HG03159 (cell line): Measurements from ENCODE around the gene DIAPH2.
"Not testable (repeated sequence)": the region's sequence is repeated elsewhere in the genome, so short reads cannot be mapped to it uniquely, and the experiment has no call there.

Experiments
- ATAC-seq: cut with Tn5 transposase; IDR thresholded peaks from one replicate; pipeline ENCODE4 v1.9.1; 2021; ENCODE audit warnings: mild to moderate bottlenecking, moderate library complexity; ENCODE audit not compliant: unreplicated experiment

The DIAPH2 gene

DNA sequence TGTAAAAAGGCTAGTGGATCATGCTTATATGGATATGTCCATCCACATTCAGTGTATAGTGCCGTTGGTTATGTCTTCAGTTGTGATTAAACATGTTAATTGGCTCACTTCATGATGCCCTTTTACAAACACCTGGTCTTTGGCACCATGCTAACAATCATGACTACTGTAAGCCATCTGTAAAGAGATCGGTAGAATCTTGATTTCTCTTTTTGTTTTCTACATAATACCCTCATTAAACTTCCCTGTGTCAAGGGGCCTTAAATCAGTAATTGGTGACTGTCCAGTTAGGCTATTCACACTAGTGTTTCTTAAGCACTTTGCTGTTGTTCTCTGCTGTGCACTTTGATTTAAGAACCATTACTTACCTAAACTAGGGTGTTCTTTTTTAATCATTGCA is 674.3 kb downstream of the DIAPH2 start:
- ATAC-seq, result no peak

DNA sequence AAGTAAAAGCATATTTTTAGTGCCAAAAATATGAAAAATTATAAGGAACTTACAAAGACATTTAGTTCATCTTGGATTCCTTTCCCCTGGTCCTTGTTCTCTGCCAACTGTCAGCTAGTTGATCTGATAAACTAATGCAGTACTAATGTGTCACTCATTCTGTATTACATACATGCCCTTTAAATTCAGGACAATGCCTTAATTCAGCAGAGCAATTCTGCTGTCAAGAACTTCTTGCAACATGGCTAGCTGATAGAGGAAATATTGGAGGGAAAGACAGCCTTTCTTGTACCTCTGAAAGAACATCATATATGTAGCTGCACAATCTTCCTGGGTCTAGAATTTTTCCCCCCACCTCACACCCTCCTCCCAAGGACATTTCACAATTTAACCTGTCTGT is 679.2 kb downstream of the DIAPH2 start:
- ATAC-seq, result no peak

DNA sequence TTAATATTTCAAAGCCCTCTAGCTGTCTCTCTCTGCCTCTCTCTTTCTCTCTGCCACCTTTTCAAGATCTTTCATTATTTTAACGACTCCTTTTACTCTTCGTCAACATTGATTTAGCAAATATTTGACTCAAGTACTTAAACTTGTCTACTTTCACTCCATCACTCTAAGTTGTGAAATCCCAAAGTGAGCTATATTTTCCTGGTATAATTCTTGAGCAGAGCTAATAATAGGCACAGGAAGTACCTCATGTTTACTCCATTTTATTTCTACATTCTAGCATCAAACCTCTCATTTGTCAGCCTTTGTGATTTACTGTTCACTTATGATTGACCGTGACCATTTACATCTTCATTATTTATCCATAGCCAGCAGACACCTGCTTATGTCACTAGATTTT is 681.6 kb downstream of the DIAPH2 start:
- ATAC-seq, result no peak

DNA sequence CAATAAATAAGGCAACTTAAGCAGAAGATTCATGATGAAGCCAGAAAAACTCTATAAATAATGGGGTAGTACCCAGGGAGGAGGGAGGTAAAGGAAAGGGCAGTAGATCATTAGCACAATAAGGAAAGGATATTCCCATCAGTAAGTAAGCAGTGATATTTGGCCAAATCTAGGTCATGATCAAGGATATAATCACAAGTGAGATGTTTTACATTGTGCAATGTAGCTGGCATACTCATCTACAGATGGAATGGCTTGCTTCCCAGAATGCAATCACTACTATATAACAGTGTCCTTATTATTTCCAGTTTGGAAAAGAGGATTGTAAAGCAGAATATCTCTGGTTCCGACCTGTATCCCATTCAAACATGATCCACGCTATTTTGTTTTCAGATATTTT is 682.5 kb downstream of the DIAPH2 start:
- ATAC-seq, result no peak

DNA sequence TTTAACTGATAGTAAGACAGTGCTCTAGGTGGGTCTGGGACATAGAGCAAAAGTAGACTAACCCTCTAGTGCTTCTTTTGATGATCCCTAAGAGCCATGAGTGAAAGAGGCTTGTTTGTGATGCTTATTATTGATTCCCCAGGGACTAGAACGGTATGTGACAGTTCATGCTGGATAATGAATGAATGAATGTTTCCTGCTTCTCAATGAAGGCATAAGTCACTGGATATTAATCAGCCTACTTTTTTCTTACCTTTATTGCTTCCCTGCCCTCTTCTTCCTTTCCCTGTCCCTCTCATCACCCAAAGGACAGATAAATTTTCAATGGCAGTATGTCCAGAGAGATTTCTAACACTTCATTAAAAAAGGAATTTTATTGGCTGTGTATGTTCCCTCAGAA is 685.3 kb downstream of the DIAPH2 start:
- ATAC-seq, result no peak

DNA sequence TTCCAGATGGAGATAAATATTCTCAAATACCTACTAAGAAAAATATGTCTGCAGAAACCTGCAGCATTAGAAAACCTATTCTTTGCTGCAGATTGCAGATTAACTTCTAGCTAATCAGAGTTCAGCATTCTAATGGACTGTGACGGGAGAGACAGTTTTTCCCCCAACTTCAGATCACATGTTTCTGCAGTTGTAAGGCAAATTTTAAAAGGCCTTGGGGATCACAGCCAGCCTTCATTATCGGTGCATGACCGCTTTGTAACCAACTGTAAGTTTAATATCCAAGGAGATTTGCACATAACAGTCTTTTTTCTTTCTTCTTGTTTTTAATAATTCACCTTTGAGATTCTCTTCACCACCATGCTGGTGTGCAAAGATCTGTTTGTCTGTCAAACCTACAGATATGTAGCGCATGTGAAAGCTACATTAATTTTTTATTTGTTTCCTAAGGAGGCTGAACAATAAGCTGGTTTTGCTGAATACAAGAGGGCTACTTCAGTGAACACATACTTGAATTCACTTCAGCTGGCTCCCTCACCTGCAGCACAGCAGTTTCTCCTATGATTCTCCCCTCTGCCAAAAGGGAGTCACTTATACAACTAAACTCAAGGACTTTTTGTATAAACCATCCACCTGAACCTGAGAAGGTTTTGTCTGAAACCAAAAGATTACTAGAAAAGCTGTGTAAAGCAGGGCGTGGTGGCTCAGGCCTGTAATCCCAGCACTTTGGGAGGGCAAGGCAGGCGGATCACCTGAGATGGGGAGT is 687.5 kb downstream of the DIAPH2 start:
- no peak for ATAC-seq

DNA sequence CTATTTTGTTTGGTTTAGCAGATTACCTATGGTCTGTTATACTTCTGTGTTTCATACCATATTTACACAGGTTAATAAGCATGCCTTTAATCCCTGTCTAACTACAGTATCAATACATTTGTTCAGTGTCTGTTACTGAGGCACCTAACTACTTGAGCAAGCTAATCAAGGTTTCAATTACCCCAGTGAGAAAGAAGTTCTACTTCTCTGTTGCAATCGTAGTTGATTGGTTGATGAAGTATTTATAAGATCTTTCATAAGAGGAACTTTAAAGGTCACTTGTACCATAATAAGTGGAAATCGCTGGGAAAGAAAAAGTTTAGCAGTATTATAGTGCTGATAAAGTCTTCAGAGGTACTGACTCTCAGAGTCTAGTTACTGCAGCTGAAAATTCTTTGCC is 689.6 kb downstream of the DIAPH2 start:
- ATAC-seq, result no peak

DNA sequence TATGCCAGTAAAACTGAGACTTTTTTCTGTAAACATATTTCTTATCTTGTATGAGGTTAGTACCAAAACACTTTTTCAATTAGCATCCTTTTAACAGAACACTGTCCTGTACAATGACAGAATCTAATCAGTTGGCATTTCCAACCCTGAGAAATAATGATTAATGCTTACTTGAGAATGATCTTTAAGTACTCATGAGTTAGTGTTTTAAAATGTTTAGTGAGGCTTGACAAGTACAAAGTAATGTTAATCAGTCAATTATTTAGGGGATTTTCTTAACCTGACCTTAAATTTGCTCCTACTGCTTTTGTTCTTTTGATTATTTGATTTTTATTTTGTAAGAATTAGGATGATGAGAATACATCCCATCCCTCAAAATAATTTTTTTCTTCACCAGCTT is 695.6 kb downstream of the DIAPH2 start:
- no peak for ATAC-seq

DNA sequence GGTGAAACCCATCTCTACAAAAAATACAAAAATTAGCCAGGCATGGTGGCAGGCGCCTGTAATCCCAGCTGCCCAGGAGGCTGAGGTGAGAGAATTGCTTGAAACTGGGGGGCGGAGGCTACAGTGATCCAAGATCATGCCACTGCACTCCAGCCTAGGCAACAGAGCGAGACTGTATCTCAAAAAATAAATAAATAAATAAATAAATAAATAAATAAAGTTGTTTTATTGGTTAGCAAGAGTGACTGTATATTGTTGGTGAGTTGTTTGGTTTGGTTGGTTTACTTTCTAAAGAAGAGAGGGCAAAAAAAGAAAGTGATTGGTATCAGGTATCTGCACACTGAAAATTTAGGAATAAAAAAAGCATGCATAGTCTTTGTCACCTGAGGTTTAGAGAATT is 700.0 kb downstream of the DIAPH2 start:
- no peak for ATAC-seq

DNA sequence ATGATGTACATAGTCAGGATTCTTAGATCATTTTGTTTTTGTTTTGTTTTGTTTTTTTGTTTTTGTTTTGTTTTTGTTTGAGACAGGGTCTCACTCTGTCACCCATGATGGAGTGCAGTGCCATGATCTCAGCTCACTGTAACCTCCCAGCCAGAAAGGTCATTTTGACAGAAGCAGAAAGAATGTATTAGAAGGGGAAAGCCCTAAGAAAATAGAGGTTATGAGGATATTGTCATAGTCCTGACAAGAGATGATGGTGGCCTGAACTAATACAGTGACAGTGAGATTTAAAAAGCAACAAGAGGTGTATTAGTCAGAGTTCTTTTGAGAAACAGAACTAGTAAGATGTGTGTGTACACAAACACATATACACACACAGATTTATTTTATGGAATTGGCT is 702.4 kb downstream of the DIAPH2 start:
- ATAC-seq, result no peak

DNA sequence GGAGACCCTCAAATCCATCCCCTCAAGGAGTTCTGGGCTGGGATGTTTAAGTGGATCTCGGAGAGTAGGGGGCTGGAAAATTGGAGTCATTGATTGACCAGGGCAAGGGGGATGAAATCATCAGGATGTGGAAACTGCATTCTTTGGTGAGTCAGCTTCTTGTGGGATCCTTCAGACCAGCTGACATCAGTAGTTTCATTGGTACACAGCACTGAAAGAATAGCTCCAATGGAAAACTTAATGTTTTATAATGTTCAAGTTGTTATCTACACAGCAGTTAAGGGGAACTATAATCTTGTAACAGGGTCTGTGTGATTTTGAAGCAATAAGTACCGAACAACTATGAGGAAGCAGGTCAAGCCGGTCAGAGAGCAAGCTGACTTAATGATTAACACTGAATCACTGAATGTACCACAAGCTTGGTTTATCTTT is 705.1 kb downstream of the DIAPH2 start:
- ATAC-seq, result no peak

DNA sequence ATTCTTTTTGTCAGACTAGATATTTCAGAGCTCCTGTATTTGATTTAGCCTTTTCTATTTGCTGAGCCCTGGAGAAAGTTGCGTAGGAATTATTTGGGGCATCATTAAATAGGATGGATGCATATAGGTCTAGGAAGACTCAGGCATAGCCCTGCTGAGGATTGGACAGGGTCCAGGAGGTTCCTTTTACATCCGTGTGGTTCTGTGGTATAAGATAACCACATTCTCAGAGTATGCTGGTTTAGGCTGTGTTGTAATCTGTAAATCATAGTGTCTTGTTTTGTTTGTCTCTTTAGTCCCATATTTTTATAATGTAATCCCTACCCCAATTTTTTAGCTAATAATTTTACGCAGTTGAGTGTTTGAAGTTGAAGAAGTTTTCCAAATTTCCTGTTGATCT is 712.7 kb downstream of the DIAPH2 start:
- ATAC-seq, result no peak

DNA sequence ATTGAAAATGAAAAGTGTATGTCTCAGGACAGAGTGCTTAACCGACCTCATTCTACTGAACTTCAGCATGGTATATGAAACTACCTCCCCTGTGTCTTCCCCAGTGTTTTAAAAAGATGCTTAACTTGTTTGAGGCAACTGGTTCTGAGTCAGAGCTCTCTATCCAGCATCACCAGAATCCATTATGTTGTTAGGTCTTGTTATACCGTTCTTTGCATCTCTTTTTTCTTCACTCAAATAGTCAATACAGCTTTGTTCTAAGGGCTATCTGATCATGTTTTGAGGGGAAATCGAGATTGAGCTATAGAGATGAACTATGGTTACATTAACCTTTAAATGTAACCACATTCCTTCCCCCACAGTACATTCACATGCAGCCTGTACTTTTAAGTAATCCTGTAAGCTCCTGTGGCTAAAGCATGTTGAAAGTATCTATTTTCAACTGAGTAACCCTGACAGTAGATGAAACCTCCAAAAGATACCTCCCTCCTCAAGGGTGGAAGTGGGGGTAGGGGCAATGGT is 713.4 kb downstream of the DIAPH2 start:
- peak; percentile 41 for ATAC-seq

DNA sequence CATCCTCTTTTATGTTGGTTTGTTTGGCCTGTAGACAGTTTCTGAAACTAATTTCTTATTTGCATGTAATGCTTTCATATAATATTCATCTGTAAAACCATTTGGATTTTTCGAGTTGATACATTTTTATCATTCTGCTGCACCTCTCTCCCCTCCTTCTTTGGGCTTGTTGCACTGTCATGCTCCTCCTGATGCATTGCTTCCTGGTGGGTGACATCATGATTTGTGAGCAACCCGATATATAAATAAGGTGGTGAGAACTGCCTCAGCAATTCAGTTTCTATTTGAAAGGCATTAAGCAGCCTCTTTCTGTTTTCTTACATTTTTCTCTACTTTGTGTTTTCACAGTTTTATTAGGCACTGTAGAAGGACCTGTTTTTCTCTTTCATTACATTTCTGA is 714.8 kb downstream of the DIAPH2 start:
- ATAC-seq, result peak; percentile 47

DNA sequence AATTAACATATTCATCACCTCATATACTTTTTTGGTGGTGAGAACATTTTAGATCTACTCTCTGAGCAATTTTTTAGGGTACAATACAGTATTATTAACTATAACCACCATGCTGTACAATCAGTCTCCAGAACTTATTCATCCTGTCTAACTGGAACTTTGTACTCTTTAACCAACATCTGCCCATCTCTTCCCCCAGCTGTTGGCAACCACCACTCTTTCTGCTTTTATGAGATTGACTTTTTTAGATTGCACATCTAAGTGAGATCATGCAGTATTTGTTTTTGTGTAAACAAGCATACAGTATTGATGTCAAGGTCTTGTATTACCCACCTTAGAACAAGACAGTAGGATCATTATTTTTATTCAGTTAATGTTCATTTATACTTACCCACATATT is 715.9 kb downstream of the DIAPH2 start:
- ATAC-seq, result no peak

DNA sequence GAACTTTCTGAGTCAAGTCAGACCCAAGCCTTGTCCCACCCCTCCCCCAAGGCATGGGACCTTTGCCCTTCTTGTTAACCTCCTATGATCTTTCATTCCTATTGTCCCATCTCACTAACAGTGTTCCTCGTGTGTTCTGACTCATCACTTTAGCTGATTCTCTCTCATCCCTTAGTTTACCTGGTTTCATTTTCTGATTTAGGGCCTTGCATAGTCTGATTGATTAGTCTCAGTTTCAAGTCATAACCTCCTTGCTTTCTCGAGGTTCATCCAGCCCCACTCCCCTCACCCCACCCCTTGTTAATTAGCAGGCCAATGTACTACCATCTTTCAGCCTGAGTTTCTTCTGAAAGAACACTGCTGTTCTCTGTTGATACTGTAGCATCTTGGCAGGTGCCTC is 716.5 kb downstream of the DIAPH2 start:
- peak; percentile 50 for ATAC-seq

DNA sequence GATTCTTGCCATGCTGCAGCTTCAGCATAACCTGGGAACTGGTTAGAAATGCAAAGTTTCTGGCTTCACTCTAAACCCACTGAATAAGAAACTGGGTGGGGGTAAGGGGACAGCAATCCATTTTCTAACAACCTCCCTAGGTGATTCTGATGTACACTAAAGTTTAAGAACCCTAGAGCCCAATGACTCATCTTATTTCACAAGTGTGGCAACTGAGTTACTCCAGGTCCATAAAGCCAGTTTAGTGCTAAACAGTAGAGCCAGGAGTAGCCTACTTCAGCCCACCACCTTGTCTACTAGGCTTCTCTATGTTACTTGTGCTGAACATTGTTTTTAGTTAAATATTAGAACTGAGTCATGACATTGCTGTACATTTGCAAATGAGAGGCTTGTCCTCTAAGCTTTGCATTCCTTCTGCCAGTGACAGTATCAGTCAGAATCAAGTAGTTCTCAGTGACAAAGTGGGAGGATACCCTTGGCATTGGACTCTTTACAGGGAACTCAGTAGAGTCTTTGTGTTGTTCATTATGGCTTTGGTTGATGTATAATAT is 717.0 kb downstream of the DIAPH2 start:
- ATAC-seq, result peak; percentile 0

DNA sequence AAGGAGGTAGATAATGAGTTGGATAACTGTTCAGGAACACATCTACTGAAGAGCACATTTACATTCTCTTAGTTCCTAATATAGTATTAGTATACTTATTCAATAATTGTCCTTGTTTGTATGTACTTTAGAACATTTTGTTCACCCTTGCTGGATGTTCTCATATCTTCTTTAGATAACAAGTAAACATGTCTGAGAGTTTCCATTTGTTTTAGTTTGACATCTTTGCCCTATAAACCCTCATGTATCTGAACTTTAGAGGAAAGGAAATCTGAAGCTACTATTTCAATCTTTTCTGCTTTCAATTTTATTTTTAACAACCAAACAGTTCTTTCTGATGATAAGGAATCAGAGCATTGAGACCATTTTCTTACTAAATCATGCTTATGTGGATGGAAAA is 717.7 kb downstream of the DIAPH2 start:
- no peak for ATAC-seq

DNA sequence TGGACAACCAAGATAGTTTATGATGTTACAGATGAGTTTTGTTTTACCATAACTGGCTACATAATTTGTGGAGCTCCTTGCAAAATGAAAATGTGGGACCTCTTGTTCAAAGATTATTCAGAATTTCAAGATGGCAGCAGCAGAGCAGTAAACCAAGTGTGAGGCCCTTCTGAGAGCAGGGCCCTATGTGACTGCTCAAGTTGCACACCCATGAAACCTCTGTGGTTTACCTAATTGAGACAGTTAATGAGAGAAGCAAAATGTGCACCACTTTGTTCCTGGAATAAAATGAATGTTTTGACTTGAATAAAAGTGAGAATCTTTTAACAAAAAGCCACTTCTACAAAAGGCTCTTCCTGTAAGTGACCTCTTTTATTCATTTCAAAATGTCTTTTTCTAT is 718.3 kb downstream of the DIAPH2 start:
- ATAC-seq, result no peak

DNA sequence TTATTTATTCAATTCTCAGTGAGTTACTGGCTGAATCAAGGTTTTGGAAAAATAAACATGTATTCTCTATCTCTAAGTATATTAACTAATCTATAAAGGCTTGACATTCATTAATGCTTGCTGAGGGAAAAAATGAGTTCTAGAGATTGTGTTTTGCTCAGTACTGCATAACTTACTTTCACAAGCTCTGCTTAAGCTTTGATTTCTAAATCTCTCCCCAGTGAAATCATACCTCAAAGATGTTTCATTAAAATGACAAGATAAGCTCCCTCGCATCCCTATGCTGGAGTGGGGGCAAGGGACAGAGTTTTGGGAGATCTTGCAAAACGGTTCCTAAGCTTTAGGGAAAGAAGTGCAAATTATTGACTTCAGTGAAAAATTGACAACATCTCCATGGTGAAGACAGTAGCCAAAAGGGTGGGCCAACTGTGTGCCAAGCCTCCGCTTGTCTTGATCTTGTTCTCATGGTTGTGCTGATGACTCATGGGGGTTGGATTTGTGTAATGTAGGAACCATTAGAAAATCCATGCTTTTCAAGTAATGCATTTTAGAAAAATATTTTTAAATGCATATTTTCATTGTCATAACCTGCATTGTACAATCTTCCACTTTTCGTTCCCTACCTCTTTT is 720.5 kb downstream of the DIAPH2 start:
- ATAC-seq, result no peak

DNA sequence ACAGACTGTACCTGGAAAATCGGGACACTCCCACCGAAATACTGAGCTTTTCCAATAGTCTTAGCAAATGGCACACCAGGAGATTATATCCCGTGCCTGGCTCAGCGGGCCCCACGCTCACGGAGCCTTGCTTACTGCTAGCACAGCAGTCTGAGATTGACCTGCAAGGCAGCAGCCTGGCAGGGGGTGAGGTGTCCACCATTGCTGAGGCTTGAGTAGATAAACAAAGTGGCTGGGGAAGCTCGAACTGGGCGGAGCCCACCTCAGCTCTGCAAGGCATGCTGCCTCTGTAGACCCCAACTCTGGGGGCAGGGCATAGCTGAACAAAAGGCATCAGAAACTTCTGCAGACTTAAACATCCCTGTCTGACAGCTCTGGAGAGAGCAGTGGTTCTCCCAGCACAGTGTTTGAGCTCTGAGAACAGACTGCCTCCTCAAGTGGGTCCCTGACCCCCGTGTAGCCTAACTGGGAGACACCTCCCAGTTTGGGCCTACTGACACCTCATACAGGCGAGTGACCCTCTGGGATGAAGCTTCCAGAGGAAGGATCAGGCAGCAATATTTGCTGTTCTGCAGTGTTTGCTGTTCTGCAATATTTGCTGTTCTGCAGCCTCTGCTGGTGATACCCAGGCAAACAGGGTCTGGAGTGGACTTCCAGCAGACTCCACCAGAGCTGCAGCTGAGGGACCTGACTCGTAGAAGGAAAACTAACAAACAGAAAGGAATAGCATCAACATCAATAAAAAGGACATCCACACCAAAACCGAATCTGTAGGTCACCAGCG is 725.2 kb downstream of the DIAPH2 start:
- not testable (repeated sequence) for ATAC-seq
